ENCODE results near the gene RANBP1. TPM values are rescaled to one million over a fixed set of nuclear protein-coding genes. Genes with fewer than 3 reads are reported as not detected.
A peak's percentile ranks its signal among the peaks of the same experiment; 100 is the strongest.

Gene RANBP1
- total RNA-seq, 1 experiment from 2014 or later, result 443 TPM

GRCh38 chr22:20170170-20170569, 54.3 kb downstream of the RANBP1 start:
- Mint-ChIP-seq H3K27ac (0 out of 2 replicates have a peak overlapping the region, but pooled peaks have one; percentile 23), H3K4me1 (no peaks in the 10 kb centered on the region), H3K9me3 (no peaks in the 10 kb centered on the region), H3K27me3 (ENCODE audit: low read depth) (no peaks in the 10 kb centered on the region), H3K4me3 (no peak overlapping the region), H3K36me3 (no peaks in the 10 kb centered on the region)
- POLR2A ChIA-PET, result no interaction called here
- CTCF ChIA-PET, result interaction anchor here (1.2 to 1.4 kb wide), 2 partner anchors 13 to 69 kb away, joined by 3 read pairs; no protein-coding TSS in a partner anchor
- no peak for DNase-seq (ENCODE audit: low spot score)
- ATAC-seq, result no peak
- TF ChIP-seq PRRX2 (CRISPR knock-in tag; IDR thresholded peaks at IDR 0.05) (no peak), EMX1 (CRISPR knock-in tag; IDR thresholded peaks at IDR 0.05) (no peak), ZNF232 (CRISPR knock-in tag; IDR thresholded peaks at IDR 0.05) (no peak), STAT6 (CRISPR knock-in tag; conservative IDR thresholded peaks at IDR 0.05; ENCODE audit: low read depth) (no peak), ZNF532 (CRISPR knock-in tag; IDR thresholded peaks at IDR 0.05; ENCODE audit: borderline replicate concordance) (no peak), CTCF (IDR thresholded peaks at IDR 0.05) (no peak), TEAD4 (CRISPR knock-in tag; IDR thresholded peaks at IDR 0.05) (no peak), ZBTB43 (CRISPR knock-in tag; IDR thresholded peaks at IDR 0.05) (no peak), NFATC4 (CRISPR knock-in tag; IDR thresholded peaks at IDR 0.05) (no peak), ATF1 (CRISPR knock-in tag; IDR thresholded peaks at IDR 0.05) (no peak), IRF2 (CRISPR knock-in tag; IDR thresholded peaks at IDR 0.05; ENCODE audit: borderline replicate concordance, low read depth) (no peak), ZMAT4 (CRISPR knock-in tag; IDR thresholded peaks at IDR 0.05) (no peak), ZNF138 (CRISPR knock-in tag; conservative IDR thresholded peaks at IDR 0.05) (no peak), ZNF512 (CRISPR knock-in tag; IDR thresholded peaks at IDR 0.05; ENCODE audit: borderline replicate concordance) (no peak), MXD4 (CRISPR knock-in tag; IDR thresholded peaks at IDR 0.05; ENCODE audit: borderline replicate concordance) (no peak)
